Kasumi-1 (cell line): Measurements from ENCODE around the gene ABCD3.
"Not testable (repeated sequence)": the region's sequence is repeated elsewhere in the genome, so short reads cannot be mapped to it uniquely, and the experiment has no call there.

ENCODE experiments used
- DNase-seq, 2 experiments: peaks; one replicate each; lab custom pipeline; 2025; lab: John Stamatoyannopoulos, UW

The ABCD3 gene

GRCh38 chr1:94417978-94418663, at the start of gene ABCD3:
TSS of gene ABCD3 (plus strand) at chr1:94418389. CDS start at chr1:94418479, 90 bp downstream.
- DNase-seq, result peak; percentile 93 to 94

GRCh38 chr1:94372771-94373170, 45.4 kb upstream of the ABCD3 start:
- not testable (repeated sequence) for DNase-seq

GRCh38 chr1:94373311-94373710, 44.9 kb upstream of the ABCD3 start:
- DNase-seq, result not testable (repeated sequence)

- DNase-seq, result not testable (repeated sequence)
These were observed 42.5 kb upstream of the ABCD3 start for GRCh38 chr1:94375666-94376065.

- not testable (repeated sequence) for DNase-seq
These were observed 39.7 kb upstream of the ABCD3 start for GRCh38 chr1:94378493-94378892.

- no peak for DNase-seq
These were observed 38.6 kb upstream of the ABCD3 start for GRCh38 chr1:94379615-94380014.

- DNase-seq, result peak in 1 of 2 experiments; percentile 19
These were observed 36.0 kb upstream of the ABCD3 start for GRCh38 chr1:94382201-94382600.

- DNase-seq, result no peak
These were observed 34.2 kb upstream of the ABCD3 start for GRCh38 chr1:94383966-94384408.

GRCh38 chr1:94384485-94385265, 33.5 kb upstream of the ABCD3 start:
- DNase-seq, result peak; percentile 27 to 62

- no peak for DNase-seq
These were observed 32.8 kb upstream of the ABCD3 start for GRCh38 chr1:94385308-94385929.

- no peak for DNase-seq
These were observed 28.9 kb upstream of the ABCD3 start for GRCh38 chr1:94389298-94389697.

GRCh38 chr1:94394247-94394646, 23.9 kb upstream of the ABCD3 start:
- DNase-seq, result no peak

- DNase-seq, result no peak
These were observed 23.0 kb upstream of the ABCD3 start for GRCh38 chr1:94395231-94395630.

GRCh38 chr1:94395748-94396309, 22.4 kb upstream of the ABCD3 start:
- DNase-seq, result peak in 1 of 2 experiments; percentile 8

- DNase-seq, result no peak
These were observed 21.7 kb upstream of the ABCD3 start for GRCh38 chr1:94396356-94397010.

- DNase-seq, result no peak
These were observed 19.8 kb upstream of the ABCD3 start for GRCh38 chr1:94398356-94398755.

- no peak for DNase-seq
These were observed 18.7 kb upstream of the ABCD3 start for GRCh38 chr1:94399453-94399852.

- DNase-seq, result no peak
These were observed 17.0 kb upstream of the ABCD3 start for GRCh38 chr1:94401206-94401605.

GRCh38 chr1:94406446-94406845, 11.7 kb upstream of the ABCD3 start:
- no peak for DNase-seq

- no peak for DNase-seq
These were observed 9.9 kb upstream of the ABCD3 start for GRCh38 chr1:94408104-94408830.

GRCh38 chr1:94411237-94411636, 7.0 kb upstream of the ABCD3 start:
- no peak for DNase-seq
